K562 (cell line): ENCODE results near the gene PPP1R12B.

Experiments
- CEBPB ChIP-seq: fragments of 450-650 bp; IDR thresholded peaks from 2 replicates; pipeline ENCODE4 v1.6.1; 2016; ENCODE audit warnings: missing genetic modification characterization, missing compliant biosample characterization
- CTCF ChIP-seq, 3 experiments: IDR thresholded peaks in 2 of 3; conservative IDR thresholded peaks in 1 of 3; 2 replicates each; pipeline ENCODE4 v1.5.1; 2011 to 2012; ENCODE audit warnings: low read length in 3 of 3, mild to moderate bottlenecking in 3 of 3, control low read depth in 2 of 3, improper control_type of control experiment in 1 of 3, inconsistent platforms in 1 of 3, low read depth in 1 of 3, mixed read lengths in 1 of 3, moderate library complexity in 1 of 3; ENCODE audit not compliant: insufficient read depth in 2 of 3
- RCOR1 ChIP-seq, 2 experiments: IDR thresholded peaks; 2 replicates each; pipeline ENCODE4 v1.6.1; 2012; ENCODE audit warnings: low read depth in 2 of 2, low read length in 2 of 2, borderline replicate concordance in 1 of 2, improper control_type of control experiment in 1 of 2
- TARDBP ChIP-seq: fragments of 450-650 bp; IDR thresholded peaks from 2 replicates; pipeline ENCODE4 v1.6.1; 2016
- ZFPM2 ChIP-seq: fragments of 250-450 bp; sonication (Bioruptor Pico); IDR thresholded peaks from 2 replicates; pipeline ENCODE4 v1.5.1; 2022; ENCODE audit warnings: mild to moderate bottlenecking

- TF ChIP-seq CTCF (IDR thresholded peaks at IDR 0.05 in 2 of 3, conservative IDR thresholded peaks at IDR 0.05 in 1 of 3; ENCODE audit: insufficient read depth in 2 of 3, low read depth in 1 of 3, low read length in 3 of 3) (no peak), RCOR1 (IDR thresholded peaks at IDR 0.05; ENCODE audit: borderline replicate concordance in 1 of 2, low read depth in 2 of 2, low read length in 2 of 2) (no peak), CEBPB (tag) (no peak), ZFPM2 (no peak), TARDBP (no peak)
Observed at GRCh38 chr1:202316186-202316585, 32.3 kb upstream of the PPP1R12B start.
